Measurements from ENCODE around the gene CEP83. TPM values are rescaled to one million over a fixed set of nuclear protein-coding genes. Genes with fewer than 3 reads are reported as not detected.

The CEP83 gene
- polyA plus RNA-seq, 1 donor from 2014 or later = 19.5 TPM

GRCh38 chr12:94272280-94272679 is 187.4 kb downstream of the CEP83 start:
- H3K4me2 ChIP-seq (ENCODE audit: low read length) = no peak overlapping the region
- no peak overlapping the region for H3K27ac ChIP-seq (ENCODE audit: low read length)
- TF ChIP-seq EZH2 (IDR thresholded peaks at IDR 0.05; ENCODE audit: borderline replicate concordance, insufficient read depth, low read length, poor library complexity, severe bottlenecking) = no peak
- TF ChIP-seq TAF1 (IDR thresholded peaks at IDR 0.05; ENCODE audit: low read depth) = no peak
- no peak for TF ChIP-seq MXI1 (conservative IDR thresholded peaks at IDR 0.05; ENCODE audit: poor library complexity, severe bottlenecking)
- no peak for TF ChIP-seq REST (IDR thresholded peaks at IDR 0.05; ENCODE audit: borderline replicate concordance)
- TF ChIP-seq CTCF (IDR thresholded peaks at IDR 0.05; ENCODE audit: poor library complexity, severe bottlenecking) = no peak
- TF ChIP-seq SMC3 (conservative IDR thresholded peaks at IDR 0.05; ENCODE audit: poor library complexity) = no peak
- no peak for TF ChIP-seq EP300 (conservative IDR thresholded peaks at IDR 0.05; ENCODE audit: poor library complexity, severe bottlenecking)
- no peak for TF ChIP-seq POLR2AphosphoS5 (IDR thresholded peaks at IDR 0.05)
- no peak for TF ChIP-seq RAD21 (conservative IDR thresholded peaks at IDR 0.05)
- no peak overlapping the region for H3K4me3 ChIP-seq (ENCODE audit: low read length)
- no peaks in the 10 kb centered on the region for H3K9me2 ChIP-seq (ENCODE audit: insufficient read depth, low read length)
- H3K27me3 ChIP-seq (ENCODE audit: insufficient read depth, low read depth, low read length) = no peaks in the 10 kb centered on the region
- no peaks in the 10 kb centered on the region for H3F3A ChIP-seq (ENCODE audit: insufficient read depth, low read length, poor library complexity, severe bottlenecking)
- no peaks in the 10 kb centered on the region for H3K79me2 ChIP-seq (replicated peaks; ENCODE audit: insufficient read depth, low read length)
- no peak overlapping the region for H2AFZ ChIP-seq (ENCODE audit: low read depth, low read length)
- no peak overlapping the region for H3K9ac ChIP-seq (ENCODE audit: low read length)
- H3K9me3 ChIP-seq (ENCODE audit: low read length) = no peaks in the 10 kb centered on the region
- peaks cover 4% of the 10 kb centered on the region for H3K36me3 ChIP-seq (ENCODE audit: insufficient read depth, low read length)
- H4K20me1 ChIP-seq (ENCODE audit: insufficient read depth) = no peaks in the 10 kb centered on the region

- TF ChIP-seq MXI1 (conservative IDR thresholded peaks at IDR 0.05; ENCODE audit: poor library complexity, severe bottlenecking) (no peak), POLR2AphosphoS5 (IDR thresholded peaks at IDR 0.05) (no peak), EZH2 (IDR thresholded peaks at IDR 0.05; ENCODE audit: borderline replicate concordance, insufficient read depth, low read length, poor library complexity, severe bottlenecking) (no peak)
These were observed 188.3 kb downstream of the CEP83 start for GRCh38 chr12:94271351-94271750.

More at GRCh38 chr12:94271351-94271750, 188.3 kb downstream of the CEP83 start:
- Histone ChIP-seq H3F3A (ENCODE audit: insufficient read depth, low read length, poor library complexity, severe bottlenecking) (no peaks in the 10 kb centered on the region), H3K9me3 (ENCODE audit: low read length) (no peaks in the 10 kb centered on the region), H3K27ac (ENCODE audit: low read length) (no peak overlapping the region), H3K9ac (ENCODE audit: low read length) (no peak overlapping the region), H3K36me3 (ENCODE audit: insufficient read depth, low read length) (peaks cover 4% of the 10 kb centered on the region), H3K9me2 (ENCODE audit: insufficient read depth, low read length) (no peaks in the 10 kb centered on the region), H3K27me3 (ENCODE audit: insufficient read depth, low read depth, low read length) (no peaks in the 10 kb centered on the region), H2AFZ (ENCODE audit: low read depth, low read length) (no peak overlapping the region), H3K79me2 (replicated peaks; ENCODE audit: insufficient read depth, low read length) (no peaks in the 10 kb centered on the region), H4K20me1 (ENCODE audit: insufficient read depth) (no peaks in the 10 kb centered on the region), H3K4me3 (ENCODE audit: low read length) (no peak overlapping the region), H3K4me2 (ENCODE audit: low read length) (no peak overlapping the region)

All from neural cell (in vitro differentiated cells).